ENCODE data around the gene EFNA5. TPM values are rescaled to one million over a fixed set of nuclear protein-coding genes. Genes with fewer than 3 reads are reported as not detected.

Gene EFNA5
- total RNA-seq, 5 donors from 2014 or later (not counting 1 experiment from before 2014, with no cell fraction given): 0.06 to 2.6 (median 0.21) TPM; not detected in 1

DNA sequence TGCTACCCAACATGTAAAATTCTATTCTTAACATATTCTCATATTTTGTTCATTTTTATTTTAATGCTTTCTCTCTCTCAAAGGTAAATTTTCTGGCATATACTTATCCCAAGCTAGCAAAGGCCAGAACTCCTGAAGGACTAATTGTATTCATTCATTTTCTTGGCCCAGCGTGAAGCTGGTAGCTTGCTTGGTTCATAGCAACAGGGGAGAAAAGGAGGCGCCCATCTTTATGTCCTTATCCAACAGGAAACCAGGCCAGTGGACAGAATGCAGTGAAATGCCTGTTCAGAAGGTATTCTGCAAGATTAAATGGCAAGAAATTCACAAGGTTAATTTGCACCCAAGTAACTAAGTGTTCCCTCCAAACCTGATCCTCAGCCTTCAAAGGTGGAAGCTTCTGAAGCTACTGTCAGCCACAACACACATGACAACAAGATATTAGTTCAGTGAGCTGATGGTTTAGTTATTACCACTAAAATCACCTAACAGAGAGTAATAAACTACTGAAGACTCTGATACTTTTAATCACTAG is 5.6 kb downstream of the EFNA5 start:
- Mint-ChIP-seq H3K9me3 (no peaks in the 10 kb centered on the region), H3K4me3 (no peak overlapping the region), H3K27ac (no peak overlapping the region), H3K4me1 (peaks cover 0 to 4% (median 4%) of the 10 kb centered on the region in 3 donors), H3K27me3 (peaks cover 29 to 32% of the 10 kb centered on the region in 2 donors), H3K36me3 (no peaks in the 10 kb centered on the region)
- Histone ChIP-seq H3K36me3 (ENCODE audit: control insufficient read depth in 2 of 2, extremely low read depth in 1 of 2, insufficient read depth in 1 of 2, low read length in 1 of 2) (no peaks in the 10 kb centered on the region), H3K4me3 (ENCODE audit: control insufficient read depth in 1 of 2, extremely low read depth in 1 of 2, low read length in 1 of 2) (no peak overlapping the region), H3K27me3 (replicated peaks in 1 of 2; ENCODE audit: control insufficient read depth in 2 of 2, extremely low read depth in 1 of 2, insufficient read depth in 2 of 2, low read length in 1 of 2) (peaks cover 9 to 15% of the 10 kb centered on the region in 2 experiments), H3K9me3 (no peaks in the 10 kb centered on the region), H3K4me1 (ENCODE audit: control insufficient read depth in 1 of 2, extremely low read depth in 1 of 2, insufficient read depth in 2 of 2, low read length in 2 of 2) (peaks cover 0 to 10% of the 10 kb centered on the region in 2 experiments), H3K27ac (ENCODE audit: low read length) (no peak overlapping the region)
- 100% methylated on average over 1 of the region's 2 CpGs for WGBS (ENCODE audit: insufficient coverage)
- DNase-seq (no peak), ATAC-seq (replicated peaks in 1 of 4) (no peak)
- ChIA-PET CTCF (interaction anchor here in 1 of 2 donors (2.2 kb wide), 1 partner anchor 10 kb away, joined by 11 read pairs; no protein-coding TSS in a partner anchor), POLR2A (no interaction called here)

DNA sequence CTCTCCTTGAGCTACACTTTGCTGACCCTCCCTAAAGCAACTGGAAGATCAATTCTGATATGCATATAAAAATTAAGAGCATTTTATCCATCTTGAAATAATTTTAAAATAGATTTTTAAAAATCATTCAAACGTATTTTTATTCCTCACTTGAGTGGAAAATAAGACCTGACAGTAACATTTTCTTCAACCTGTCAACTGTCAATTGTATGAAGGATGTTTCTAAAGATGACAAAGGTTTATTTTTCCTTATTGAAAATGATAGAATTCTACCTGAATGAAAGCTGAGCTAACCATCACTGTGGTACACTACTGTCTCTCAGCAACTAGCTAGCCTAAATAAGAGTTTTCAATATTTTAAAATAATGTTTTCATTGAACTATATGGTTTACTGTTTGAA is 7.0 kb downstream of the EFNA5 start:
- no peak overlapping the region for H3K4me3 ChIP-seq (ENCODE audit: control insufficient read depth in 1 of 2, extremely low read depth in 1 of 2, low read length in 1 of 2)
- H3K27me3 Mint-ChIP-seq: peaks cover 27 to 29% of the 10 kb centered on the region in 2 donors
- H3K27me3 ChIP-seq (replicated peaks in 1 of 2; ENCODE audit: control insufficient read depth in 2 of 2, extremely low read depth in 1 of 2, insufficient read depth in 2 of 2, low read length in 1 of 2): peaks cover 2 to 9% of the 10 kb centered on the region in 2 experiments
- ATAC-seq (replicated peaks in 1 of 4) (no peak), DNase-seq (no peak)
- ChIA-PET CTCF (interaction anchor here (1.5 to 2.2 kb wide), 2 partner anchors 10 to 11 kb away, joined by 4 to 11 read pairs; no protein-coding TSS in a partner anchor), POLR2A (interaction anchor here in 1 of 2 donors (0.7 kb wide), 1 partner anchor 160 kb away, joined by 3 read pairs; no protein-coding TSS in a partner anchor)
- H3K36me3 Mint-ChIP-seq: no peaks in the 10 kb centered on the region
- no peaks in the 10 kb centered on the region for H3K4me1 ChIP-seq (ENCODE audit: control insufficient read depth in 1 of 2, extremely low read depth in 1 of 2, insufficient read depth in 2 of 2, low read length in 2 of 2)
- WGBS (ENCODE audit: insufficient coverage): no CpG with 5 or more reads among the region's 1 CpG
- no peaks in the 10 kb centered on the region for H3K9me3 Mint-ChIP-seq
- no peak overlapping the region for H3K27ac Mint-ChIP-seq
- H3K9me3 ChIP-seq: no peaks in the 10 kb centered on the region
- no peaks in the 10 kb centered on the region for H3K36me3 ChIP-seq (ENCODE audit: control insufficient read depth in 2 of 2, extremely low read depth in 1 of 2, insufficient read depth in 1 of 2, low read length in 1 of 2)
- H3K27ac ChIP-seq (ENCODE audit: low read length): no peak overlapping the region
- H3K4me3 Mint-ChIP-seq: no peak overlapping the region
- no peaks in the 10 kb centered on the region for H3K4me1 Mint-ChIP-seq

DNA sequence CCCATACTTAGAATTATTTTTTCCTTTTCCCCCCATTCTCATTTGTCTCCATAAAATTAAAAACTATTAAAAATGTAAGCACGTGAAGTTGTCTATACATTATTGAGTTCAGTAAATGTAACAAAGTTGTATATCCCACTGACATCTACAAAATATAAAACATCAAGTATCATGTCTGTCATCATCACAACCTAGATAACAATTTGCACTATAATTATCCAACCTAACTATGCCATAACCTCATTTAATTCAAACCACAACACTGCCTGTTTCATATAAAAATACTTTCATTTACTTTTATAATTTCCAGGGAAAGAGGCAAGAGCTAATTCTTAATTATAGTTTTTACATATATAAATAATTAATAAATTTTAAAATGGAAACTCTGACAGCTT is 9.1 kb downstream of the EFNA5 start:
- no peak for ATAC-seq (replicated peaks in 1 of 4)
- Histone ChIP-seq H3K27me3 (replicated peaks in 1 of 2; ENCODE audit: control insufficient read depth in 2 of 2, extremely low read depth in 1 of 2, insufficient read depth in 2 of 2, low read length in 1 of 2) (peaks cover 2 to 5% of the 10 kb centered on the region in 2 experiments), H3K4me3 (ENCODE audit: control insufficient read depth in 1 of 2, extremely low read depth in 1 of 2, low read length in 1 of 2) (no peak overlapping the region), H3K4me1 (ENCODE audit: control insufficient read depth in 1 of 2, extremely low read depth in 1 of 2, insufficient read depth in 2 of 2, low read length in 2 of 2) (no peaks in the 10 kb centered on the region), H3K27ac (ENCODE audit: low read length) (no peak overlapping the region), H3K36me3 (ENCODE audit: control insufficient read depth in 2 of 2, extremely low read depth in 1 of 2, insufficient read depth in 1 of 2, low read length in 1 of 2) (no peaks in the 10 kb centered on the region), H3K9me3 (no peaks in the 10 kb centered on the region)
- Mint-ChIP-seq H3K4me1 (no peaks in the 10 kb centered on the region), H3K9me3 (no peaks in the 10 kb centered on the region), H3K27me3 (peaks cover 17 to 23% of the 10 kb centered on the region in 2 donors), H3K4me3 (no peak overlapping the region), H3K36me3 (no peaks in the 10 kb centered on the region), H3K27ac (no peak overlapping the region)
- DNase-seq: no peak
- CTCF ChIA-PET: interaction anchor here in 1 of 2 donors (0.7 kb wide), 1 partner anchor 1223 kb away, joined by 4 read pairs; no protein-coding TSS in a partner anchor
- POLR2A ChIA-PET: no interaction called here
- WGBS (ENCODE audit: insufficient coverage): no CpG with 5 or more reads among the region's 1 CpG

DNA sequence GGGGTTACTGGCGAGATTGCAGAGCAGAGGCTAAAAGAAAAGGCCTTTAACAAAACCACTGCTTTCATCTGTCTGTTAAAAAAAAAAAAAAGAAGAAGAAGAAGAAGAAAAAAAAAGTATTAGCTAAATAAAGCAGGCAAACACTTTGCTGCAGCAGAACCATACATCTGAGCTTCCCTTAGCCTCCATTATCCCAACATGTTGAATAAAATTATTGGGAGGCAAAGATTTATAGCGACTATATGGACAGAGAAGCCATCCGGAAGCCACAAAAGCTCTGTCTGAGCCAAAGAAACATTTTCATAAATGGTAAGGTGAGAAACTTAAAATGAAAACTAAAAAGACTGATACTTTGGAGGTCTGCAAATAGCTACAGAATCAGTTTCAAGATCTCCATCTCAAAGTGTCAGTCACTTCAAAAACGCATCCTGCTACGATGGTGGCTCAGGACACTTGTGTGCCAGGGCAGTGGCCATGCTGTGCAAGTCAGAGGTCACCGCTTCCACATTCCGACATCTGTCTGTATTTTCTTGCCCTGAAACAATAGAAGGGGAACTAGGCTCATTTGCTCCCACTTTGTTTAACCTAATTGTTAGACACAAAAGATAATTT is 9.6 kb downstream of the EFNA5 start:
- ChIA-PET POLR2A (no interaction called here), CTCF (interaction anchor here in 1 of 2 donors (0.7 kb wide), 1 partner anchor 1222 kb away, joined by 4 read pairs; no protein-coding TSS in a partner anchor)
- Mint-ChIP-seq H3K4me3 (no peak overlapping the region), H3K9me3 (no peaks in the 10 kb centered on the region), H3K27me3 (peaks cover 17 to 18% of the 10 kb centered on the region in 2 donors), H3K36me3 (no peaks in the 10 kb centered on the region), H3K4me1 (no peaks in the 10 kb centered on the region), H3K27ac (no peak overlapping the region)
- Histone ChIP-seq H3K9me3 (no peaks in the 10 kb centered on the region), H3K27ac (ENCODE audit: low read length) (no peak overlapping the region), H3K36me3 (ENCODE audit: control insufficient read depth in 2 of 2, extremely low read depth in 1 of 2, insufficient read depth in 1 of 2, low read length in 1 of 2) (no peaks in the 10 kb centered on the region), H3K4me1 (ENCODE audit: control insufficient read depth in 1 of 2, extremely low read depth in 1 of 2, insufficient read depth in 2 of 2, low read length in 2 of 2) (no peaks in the 10 kb centered on the region), H3K27me3 (replicated peaks in 1 of 2; ENCODE audit: control insufficient read depth in 2 of 2, extremely low read depth in 1 of 2, insufficient read depth in 2 of 2, low read length in 1 of 2) (peaks cover 2 to 5% of the 10 kb centered on the region in 2 experiments), H3K4me3 (ENCODE audit: control insufficient read depth in 1 of 2, extremely low read depth in 1 of 2, low read length in 1 of 2) (no peak overlapping the region)
- DNase-seq: no peak
- WGBS (ENCODE audit: insufficient coverage): 83% methylated on average over 4 of the region's 7 CpGs
- ATAC-seq (replicated peaks in 1 of 4): no peak

DNA sequence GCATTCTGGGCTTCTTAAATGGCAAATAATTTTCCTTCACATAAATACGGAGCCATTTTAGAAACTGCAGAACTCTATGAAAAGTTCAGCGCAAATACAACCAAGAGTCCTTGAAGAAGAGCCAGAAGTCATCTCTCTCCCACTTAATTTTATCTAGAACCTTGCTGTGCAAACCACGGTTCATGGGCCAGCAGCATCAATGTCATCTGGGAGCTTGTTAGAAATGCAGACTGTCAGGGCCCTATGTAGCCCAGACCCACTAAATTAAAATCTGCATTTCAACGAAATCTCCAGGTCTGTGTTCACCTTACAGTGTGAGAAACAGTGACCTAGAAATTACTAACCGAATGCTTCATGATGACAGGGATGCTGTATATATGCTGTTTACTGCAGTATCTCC is 12.2 kb downstream of the EFNA5 start:
- 67% methylated on average over 3 of the region's 5 CpGs for WGBS (ENCODE audit: insufficient coverage)
- H3K27me3 Mint-ChIP-seq: peaks cover 19 to 21% of the 10 kb centered on the region in 2 donors

DNA sequence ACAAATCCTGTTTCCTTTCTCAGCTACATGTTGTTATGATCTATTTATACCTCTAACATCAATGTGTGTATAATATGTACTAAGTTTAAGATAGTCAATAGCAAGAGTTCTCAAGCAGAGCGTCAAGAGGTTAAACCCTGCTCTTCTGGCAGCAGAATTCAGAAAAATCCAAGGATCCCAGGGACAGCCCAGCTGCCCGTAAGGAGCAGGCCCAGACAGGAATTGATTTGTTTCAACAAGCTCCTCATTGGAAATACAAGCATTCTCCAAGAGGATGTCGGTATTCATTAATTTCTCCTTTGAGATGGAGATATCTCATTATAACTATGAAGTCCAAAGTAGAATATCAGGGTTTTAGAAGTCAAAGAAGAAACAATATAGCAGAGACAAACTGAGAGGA is 14.9 kb downstream of the EFNA5 start:
- 40% methylated on average over 1 of the region's 3 CpGs for WGBS (ENCODE audit: insufficient coverage)
- no peaks in the 10 kb centered on the region for H3K27me3 ChIP-seq (replicated peaks in 1 of 2; ENCODE audit: control insufficient read depth in 2 of 2, extremely low read depth in 1 of 2, insufficient read depth in 2 of 2, low read length in 1 of 2)
- no peak overlapping the region for H3K4me3 Mint-ChIP-seq
- H3K4me3 ChIP-seq (ENCODE audit: control insufficient read depth in 1 of 2, extremely low read depth in 1 of 2, low read length in 1 of 2): no peak overlapping the region
- ATAC-seq (replicated peaks in 1 of 4) (no peak), DNase-seq (no peak)
- CTCF ChIA-PET: no interaction called here
- no peak overlapping the region for H3K27ac Mint-ChIP-seq
- peaks cover 12 to 28% of the 10 kb centered on the region in 2 donors for H3K27me3 Mint-ChIP-seq
- H3K27ac ChIP-seq (ENCODE audit: low read length): no peak overlapping the region
- POLR2A ChIA-PET: no interaction called here
- no peaks in the 10 kb centered on the region for H3K9me3 ChIP-seq
- H3K9me3 Mint-ChIP-seq: no peaks in the 10 kb centered on the region
- H3K36me3 ChIP-seq (ENCODE audit: control insufficient read depth in 2 of 2, extremely low read depth in 1 of 2, insufficient read depth in 1 of 2, low read length in 1 of 2): no peaks in the 10 kb centered on the region
- H3K36me3 Mint-ChIP-seq: no peaks in the 10 kb centered on the region
- no peaks in the 10 kb centered on the region for H3K4me1 ChIP-seq (ENCODE audit: control insufficient read depth in 1 of 2, extremely low read depth in 1 of 2, insufficient read depth in 2 of 2, low read length in 2 of 2)
- H3K4me1 Mint-ChIP-seq: no peaks in the 10 kb centered on the region

More for the DNA sequence above, 12.2 kb downstream of the EFNA5 start:
- Mint-ChIP-seq H3K27ac (no peak overlapping the region), H3K36me3 (no peaks in the 10 kb centered on the region), H3K4me1 (no peaks in the 10 kb centered on the region), H3K4me3 (no peak overlapping the region), H3K9me3 (no peaks in the 10 kb centered on the region)
- Histone ChIP-seq H3K36me3 (ENCODE audit: control insufficient read depth in 2 of 2, extremely low read depth in 1 of 2, insufficient read depth in 1 of 2, low read length in 1 of 2) (no peaks in the 10 kb centered on the region), H3K9me3 (no peaks in the 10 kb centered on the region), H3K27me3 (replicated peaks in 1 of 2; ENCODE audit: control insufficient read depth in 2 of 2, extremely low read depth in 1 of 2, insufficient read depth in 2 of 2, low read length in 1 of 2) (peaks cover 2 to 3% of the 10 kb centered on the region in 2 experiments), H3K27ac (ENCODE audit: low read length) (no peak overlapping the region), H3K4me1 (ENCODE audit: control insufficient read depth in 1 of 2, extremely low read depth in 1 of 2, insufficient read depth in 2 of 2, low read length in 2 of 2) (no peaks in the 10 kb centered on the region), H3K4me3 (ENCODE audit: control insufficient read depth in 1 of 2, extremely low read depth in 1 of 2, low read length in 1 of 2) (no peak overlapping the region)
- DNase-seq (no peak), ATAC-seq (replicated peaks in 1 of 4) (no peak)
- POLR2A ChIA-PET: no interaction called here
- CTCF ChIA-PET: no interaction called here
